Lung (tissue), 12 donors: ENCODE results near the gene ELAPOR1. TPM values are rescaled to one million over a fixed set of nuclear protein-coding genes. Genes with fewer than 3 reads are reported as not detected.

Experiments
- ATAC-seq: fragments of 200-7000 bp; cut with Tn5 transposase; one replicate; pipeline ENCODE4 v1.9.1; 2020; ENCODE audit warnings: moderate number of reproducible peaks; ENCODE audit not compliant: insufficient read depth, low FRiP score
- DNase-seq, 3 donors: peaks; one replicate each; pipeline ENCODE4 v3.0.0-alpha.2; 2013 to 2017
- H3K27ac ChIP-seq, 2 donors: one replicate each; pipeline ENCODE4 v1.5.1; 2013; ENCODE audit warnings: mild to moderate bottlenecking in 2 of 2, moderate library complexity in 2 of 2, control low read depth in 1 of 2, inconsistent platforms in 1 of 2, low read depth in 1 of 2, low read length in 1 of 2
- H3K27me3 ChIP-seq, 3 donors: one replicate each; pipeline ENCODE4 v1.5.1; 2013; ENCODE audit warnings: low read length in 2 of 3; ENCODE audit not compliant: control insufficient read depth in 3 of 3, insufficient read depth in 3 of 3
- H3K36me3 ChIP-seq, 4 donors: one replicate each; pipeline ENCODE4 v1.5.1; 2013; ENCODE audit warnings: low read length in 4 of 4, mild to moderate bottlenecking in 1 of 4, moderate library complexity in 1 of 4; ENCODE audit not compliant: control insufficient read depth in 4 of 4, insufficient read depth in 4 of 4
- H3K4me1 ChIP-seq, 5 donors: one replicate each; pipeline ENCODE4 v1.5.1; 2013; ENCODE audit warnings: low read length in 5 of 5, mild to moderate bottlenecking in 2 of 5, moderate library complexity in 1 of 5; ENCODE audit not compliant: control insufficient read depth in 5 of 5, insufficient read depth in 5 of 5
- H3K4me3 ChIP-seq: one replicate; pipeline ENCODE4 v1.5.1; 2013; ENCODE audit warnings: mild to moderate bottlenecking, control low read depth, moderate library complexity
- H3K9ac ChIP-seq, 2 donors: one replicate each; pipeline ENCODE4 v1.5.1; 2013; ENCODE audit warnings: low read length in 2 of 2, control low read depth in 1 of 2; ENCODE audit not compliant: insufficient read depth in 1 of 2
- H3K9me3 ChIP-seq, 4 donors: one replicate each; pipeline ENCODE4 v1.5.1; 2013; ENCODE audit warnings: low read length in 3 of 4, mild to moderate bottlenecking in 1 of 4, moderate library complexity in 1 of 4; ENCODE audit not compliant: control insufficient read depth in 4 of 4, insufficient read depth in 3 of 4
- WGBS, 2 donors: extraction: QIAGEN DNeasy Blood & Tissue Kit; methylation state at CpG; one replicate each; pipeline ENCODE4 v1.1.7; 2013; 5-methylcytosine and 5-hydroxymethylcytosine counted together
- polyA plus RNA-seq, 2 donors: library from polyadenylated mRNA; stranded (reverse); fragments of 200-250 nt; gene quantifications; one replicate each; pipeline ENCODE4 v1.2.1, GENCODE V29; 2013
- total RNA-seq, 2 donors: library from RNA; depleted of rRNA in 1 of 2; stranded (reverse); fragments of >200 nt in 1 of 2; gene quantifications; one replicate each; pipeline ENCODE4 v1.2.1, GENCODE V29; 2014 to 2021
- TF ChIP-seq, protein P1 (sequence below): IDR thresholded peaks from 2 replicates; pipeline ENCODE4 v1.5.1; 2012; ENCODE audit warnings: mild to moderate bottlenecking; ENCODE audit errors: control extremely low read depth, extremely low read depth
- donor health status: control.
- donor health status: control.
- donor health status: Bipolar disorder and iron deficiency.
- donor health status: healthy.
- donor health status: DM: yes; HTN: yes; CAD: no.

Gene ELAPOR1
- total and polyA plus RNA-seq, 4 donors: 3.3 to 25.0 (median 8.0) TPM

DNA sequence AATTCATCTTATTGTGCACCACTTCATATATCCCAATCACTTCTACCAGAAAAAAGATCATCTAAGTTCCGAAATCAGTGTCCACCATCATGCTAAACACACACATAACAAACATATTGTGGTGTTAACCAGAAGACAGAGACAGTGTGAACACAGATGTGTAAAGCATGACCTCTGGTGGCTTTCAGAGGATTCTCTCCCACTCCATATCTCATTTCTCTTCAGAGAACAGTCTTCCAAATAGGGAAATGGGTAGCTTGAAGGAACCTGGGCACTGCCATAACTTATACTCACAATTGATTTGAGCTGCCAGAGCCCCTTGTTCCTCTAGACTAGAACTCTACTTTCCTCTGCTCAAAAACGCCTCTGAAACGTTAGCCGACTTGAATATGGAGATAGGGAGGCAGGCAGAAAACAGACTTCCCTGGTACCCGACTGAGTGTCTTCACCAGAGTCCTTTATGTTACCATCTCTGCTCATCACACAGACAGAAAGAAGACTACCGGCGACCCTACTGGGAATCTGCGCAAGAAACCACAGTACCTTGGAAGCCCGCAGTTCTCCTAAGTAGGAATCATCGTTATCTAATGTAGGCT is 1.8 kb upstream of the ELAPOR1 start:
- ATAC-seq (no peak), DNase-seq (peak in 1 of 3 donors; percentile 48)
- H3K27ac ChIP-seq: no peak overlapping the region
- TF ChIP-seq, protein P1, sequence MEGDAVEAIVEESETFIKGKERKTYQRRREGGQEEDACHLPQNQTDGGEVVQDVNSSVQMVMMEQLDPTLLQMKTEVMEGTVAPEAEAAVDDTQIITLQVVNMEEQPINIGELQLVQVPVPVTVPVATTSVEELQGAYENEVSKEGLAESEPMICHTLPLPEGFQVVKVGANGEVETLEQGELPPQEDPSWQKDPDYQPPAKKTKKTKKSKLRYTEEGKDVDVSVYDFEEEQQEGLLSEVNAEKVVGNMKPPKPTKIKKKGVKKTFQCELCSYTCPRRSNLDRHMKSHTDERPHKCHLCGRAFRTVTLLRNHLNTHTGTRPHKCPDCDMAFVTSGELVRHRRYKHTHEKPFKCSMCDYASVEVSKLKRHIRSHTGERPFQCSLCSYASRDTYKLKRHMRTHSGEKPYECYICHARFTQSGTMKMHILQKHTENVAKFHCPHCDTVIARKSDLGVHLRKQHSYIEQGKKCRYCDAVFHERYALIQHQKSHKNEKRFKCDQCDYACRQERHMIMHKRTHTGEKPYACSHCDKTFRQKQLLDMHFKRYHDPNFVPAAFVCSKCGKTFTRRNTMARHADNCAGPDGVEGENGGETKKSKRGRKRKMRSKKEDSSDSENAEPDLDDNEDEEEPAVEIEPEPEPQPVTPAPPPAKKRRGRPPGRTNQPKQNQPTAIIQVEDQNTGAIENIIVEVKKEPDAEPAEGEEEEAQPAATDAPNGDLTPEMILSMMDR: no peak
- peaks cover 0 to 21% (median 2%) of the 10 kb centered on the region in 5 donors for H3K4me1 ChIP-seq
- H3K9me3 ChIP-seq: no peaks in the 10 kb centered on the region
- H3K27me3 ChIP-seq: peaks cover 0 to 34% (median 28%) of the 10 kb centered on the region in 3 donors
- no peak overlapping the region for H3K4me3 ChIP-seq
- H3K9ac ChIP-seq: peak overlapping the region in 1 of 2 donors; percentile 1
- WGBS, 2 donors: 30 to 37% methylated on average over 10 of the region's 10 CpGs
- H3K36me3 ChIP-seq: no peaks in the 10 kb centered on the region

DNA sequence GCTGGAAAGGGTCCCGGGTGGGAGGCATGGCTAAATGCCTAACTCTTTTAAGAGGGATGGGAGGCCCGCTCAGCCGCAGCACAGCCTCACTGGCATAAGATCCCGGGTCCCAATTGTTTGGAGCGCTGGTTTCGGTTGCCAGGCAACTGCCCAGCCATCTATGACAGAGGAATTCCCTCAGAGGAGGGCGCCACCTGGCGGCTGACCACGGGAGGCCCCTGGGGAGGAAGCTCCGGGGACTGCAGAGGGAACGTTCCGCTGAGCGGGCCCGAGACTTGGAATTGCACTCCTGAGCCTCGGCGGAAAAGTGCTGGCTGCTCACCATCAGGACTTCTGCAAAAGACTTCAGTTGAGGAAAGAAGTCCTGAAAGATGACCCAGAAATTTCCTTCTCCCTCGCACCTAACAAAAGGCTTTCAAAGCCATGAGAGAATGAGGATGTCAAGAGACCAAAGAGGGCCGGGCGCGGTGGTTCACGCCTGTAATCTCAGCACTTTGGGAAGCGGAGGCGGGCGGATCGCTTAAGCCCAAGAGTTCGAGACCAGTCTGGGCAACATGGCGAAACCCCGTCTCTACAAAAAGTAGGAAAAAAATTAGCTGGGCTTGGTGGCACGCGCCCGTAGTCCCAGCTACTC is 1.1 kb upstream of the ELAPOR1 start:
- WGBS, 2 donors: 4 to 10% methylated on average over 31 of the region's 31 CpGs
- peaks cover 0 to 21% (median 2%) of the 10 kb centered on the region in 5 donors for H3K4me1 ChIP-seq
- H3K36me3 ChIP-seq: no peaks in the 10 kb centered on the region
- H3K4me3 ChIP-seq: no peak overlapping the region
- H3K27ac ChIP-seq: no peak overlapping the region
- H3K9me3 ChIP-seq: no peaks in the 10 kb centered on the region
- peak overlapping the region in 1 of 2 donors; percentile 1 for H3K9ac ChIP-seq
- ATAC-seq (peak; percentile 92), DNase-seq (peak; percentile 93 to 97 (median 97))
- TF ChIP-seq, protein P1: peak; percentile 89
- H3K27me3 ChIP-seq: peaks cover 0 to 34% (median 28%) of the 10 kb centered on the region in 3 donors

DNA sequence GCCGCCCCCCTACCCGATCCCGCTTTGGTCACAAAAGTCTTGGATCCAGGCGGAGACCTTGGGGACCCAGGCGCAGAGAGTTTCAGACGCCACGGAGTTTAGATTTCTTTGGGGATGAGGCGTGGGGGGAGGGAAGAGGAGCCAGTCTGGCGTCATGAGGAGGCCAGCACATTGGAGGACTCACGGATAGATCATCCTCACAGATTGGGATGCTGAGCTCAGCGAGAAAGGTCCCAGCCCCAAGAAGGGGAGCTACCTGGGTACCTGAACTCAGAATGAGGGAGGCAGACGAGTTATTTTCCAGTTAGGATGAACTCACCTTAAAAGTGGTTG is 393 bp downstream of the ELAPOR1 start:
- H3K9ac ChIP-seq: no peak overlapping the region
- no peaks in the 10 kb centered on the region for H3K36me3 ChIP-seq
- ATAC-seq: no peak
- H3K9me3 ChIP-seq: no peaks in the 10 kb centered on the region
- peaks cover 0 to 34% (median 28%) of the 10 kb centered on the region in 3 donors for H3K27me3 ChIP-seq
- H3K4me1 ChIP-seq: peaks cover 0 to 21% (median 2%) of the 10 kb centered on the region in 5 donors
- WGBS, 2 donors: 8 to 13% methylated on average over 12 of the region's 12 CpGs
- no peak overlapping the region for H3K27ac ChIP-seq
- TF ChIP-seq, protein P1: no peak
- H3K4me3 ChIP-seq: peak overlapping the region; percentile 1
- DNase-seq: no peak
